HEK293T (cell line): Measurements from ENCODE around the gene DGKD.

ENCODE experiments used
- CTCF ChIA-PET: fragments of 350-600 bp; formaldehyde crosslinking; extraction: SDS; loops from one replicate; lab custom pipeline; 2021; ENCODE audit warnings: antibody characterized with exemption, inconsistent platforms; lab: Yijun Ruan, JAX
- POLR2A ChIA-PET: fragments of 350-600 bp; formaldehyde crosslinking; extraction: SDS; loops from one replicate; lab custom pipeline; 2020; ENCODE audit warnings: antibody characterized with exemption, inconsistent platforms; lab: Yijun Ruan, JAX
- DNase-seq: peaks from one replicate; pipeline ENCODE4 v3.0.0; 2012; ENCODE audit warnings: mixed read lengths; ENCODE audit errors: extremely low spot score
- ARNT ChIP-seq: fragments of 450-650 bp; IDR thresholded peaks from 2 replicates; pipeline ENCODE4 v1.6.1; 2017; ENCODE audit warnings: mild to moderate bottlenecking
- BHLHE40 ChIP-seq: fragments of 450-650 bp; IDR thresholded peaks from 2 replicates; pipeline ENCODE4 v1.6.1; 2016; ENCODE audit warnings: mild to moderate bottlenecking, moderate library complexity, borderline replicate concordance
- CTBP1 ChIP-seq: fragments of 450-650 bp; IDR thresholded peaks from 2 replicates; pipeline ENCODE4 v1.6.1; 2016; ENCODE audit warnings: borderline replicate concordance
- ELF4 ChIP-seq: fragments of 450-650 bp; IDR thresholded peaks from 2 replicates; pipeline ENCODE4 v1.6.1; 2017; ENCODE audit warnings: antibody characterized with exemption
- FOXA1 ChIP-seq: fragments of 450-650 bp; IDR thresholded peaks from 2 replicates; pipeline ENCODE4 v1.6.1; 2016; ENCODE audit warnings: mild to moderate bottlenecking
- FOXK2 ChIP-seq: fragments of 450-650 bp; IDR thresholded peaks from 2 replicates; pipeline ENCODE4 v1.6.1; 2016; ENCODE audit warnings: mild to moderate bottlenecking
- FOXM1 ChIP-seq: fragments of 450-650 bp; IDR thresholded peaks from 2 replicates; pipeline ENCODE4 v1.6.1; 2017; ENCODE audit warnings: mild to moderate bottlenecking, borderline replicate concordance
- HDGF ChIP-seq: fragments of 450-650 bp; IDR thresholded peaks from 2 replicates; pipeline ENCODE4 v1.6.1; 2017; ENCODE audit warnings: antibody characterized with exemption, borderline replicate concordance
- L3MBTL2 ChIP-seq: fragments of 450-650 bp; conservative IDR thresholded peaks from 2 replicates; pipeline ENCODE4 v1.6.1; 2016; ENCODE audit warnings: mild to moderate bottlenecking
- LEF1 ChIP-seq: fragments of 450-650 bp; IDR thresholded peaks from 2 replicates; pipeline ENCODE4 v1.6.1; 2017; ENCODE audit warnings: mild to moderate bottlenecking, borderline replicate concordance
- NFRKB ChIP-seq: fragments of 450-650 bp; IDR thresholded peaks from 2 replicates; pipeline ENCODE4 v1.6.1; 2016; ENCODE audit warnings: mild to moderate bottlenecking, moderate library complexity
- SP1 ChIP-seq: fragments of 450-650 bp; IDR thresholded peaks from 2 replicates; pipeline ENCODE4 v1.6.1; 2017
- SUZ12 ChIP-seq: fragments of 450-650 bp; IDR thresholded peaks from 2 replicates; pipeline ENCODE4 v1.6.1; 2016; ENCODE audit warnings: mild to moderate bottlenecking
- TARDBP ChIP-seq: fragments of 450-650 bp; IDR thresholded peaks from 2 replicates; pipeline ENCODE4 v1.6.1; 2016
- ZNF384 ChIP-seq: fragments of 450-650 bp; IDR thresholded peaks from 2 replicates; pipeline ENCODE4 v1.6.1; 2016
- TF ChIP-seq, protein P1 (sequence below): fragments of 450-650 bp; IDR thresholded peaks from 2 replicates; pipeline ENCODE4 v1.6.1; 2016

DGKD gene

DNA sequence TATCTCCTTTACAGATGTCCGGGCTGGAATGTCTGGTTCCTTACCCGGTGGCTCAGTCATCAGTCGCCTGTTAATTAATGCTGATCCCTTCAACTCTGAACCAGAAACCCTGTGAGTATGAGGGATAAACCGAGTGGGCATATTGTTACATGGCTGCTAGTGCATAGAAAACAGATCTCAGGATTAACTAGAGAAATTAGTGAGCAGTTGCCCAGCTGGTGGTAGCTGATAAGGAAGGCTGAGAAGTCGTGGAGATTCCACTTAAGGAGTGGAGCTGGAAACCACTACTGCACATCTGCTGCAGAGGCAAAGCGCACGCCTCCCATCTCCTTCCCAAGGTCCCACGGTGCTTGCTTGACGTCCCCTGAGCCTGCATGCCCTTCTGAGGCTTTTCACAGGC lies 97.7 kb downstream of the DGKD start:
- ChIA-PET POLR2A (no interaction called here), CTCF (interaction anchor here (0.6 kb wide), 2 partner anchors 47 to 552 kb away, joined by 3 read pairs; no protein-coding TSS in a partner anchor)
- no peak for TF ChIP-seq SP1
- TF ChIP-seq TARDBP = no peak
- no peak for TF ChIP-seq SUZ12
- TF ChIP-seq FOXA1 = no peak
- no peak for TF ChIP-seq CTBP1
- TF ChIP-seq ZNF384 = no peak
- TF ChIP-seq, protein P1, sequence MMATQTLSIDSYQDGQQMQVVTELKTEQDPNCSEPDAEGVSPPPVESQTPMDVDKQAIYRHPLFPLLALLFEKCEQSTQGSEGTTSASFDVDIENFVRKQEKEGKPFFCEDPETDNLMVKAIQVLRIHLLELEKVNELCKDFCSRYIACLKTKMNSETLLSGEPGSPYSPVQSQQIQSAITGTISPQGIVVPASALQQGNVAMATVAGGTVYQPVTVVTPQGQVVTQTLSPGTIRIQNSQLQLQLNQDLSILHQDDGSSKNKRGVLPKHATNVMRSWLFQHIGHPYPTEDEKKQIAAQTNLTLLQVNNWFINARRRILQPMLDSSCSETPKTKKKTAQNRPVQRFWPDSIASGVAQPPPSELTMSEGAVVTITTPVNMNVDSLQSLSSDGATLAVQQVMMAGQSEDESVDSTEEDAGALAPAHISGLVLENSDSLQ = no peak
- TF ChIP-seq BHLHE40 = no peak
- TF ChIP-seq ARNT = no peak
- TF ChIP-seq FOXK2 = no peak
- TF ChIP-seq L3MBTL2 = no peak
- TF ChIP-seq FOXM1 = no peak
- no peak for TF ChIP-seq HDGF
- TF ChIP-seq ELF4 = no peak
- TF ChIP-seq NFRKB = no peak
- TF ChIP-seq LEF1 = no peak
- DNase-seq = no peak

- DNase-seq = no peak
- no peak for TF ChIP-seq SUZ12
- TF ChIP-seq, protein P1 = no peak
- TF ChIP-seq SP1 = no peak
- no peak for TF ChIP-seq L3MBTL2
- TF ChIP-seq FOXM1 = no peak
- POLR2A ChIA-PET = no interaction called here
- CTCF ChIA-PET = no interaction called here
Observed at GRCh38 chr2:233453111-233453915, 99.0 kb downstream of the DGKD start.

DNA sequence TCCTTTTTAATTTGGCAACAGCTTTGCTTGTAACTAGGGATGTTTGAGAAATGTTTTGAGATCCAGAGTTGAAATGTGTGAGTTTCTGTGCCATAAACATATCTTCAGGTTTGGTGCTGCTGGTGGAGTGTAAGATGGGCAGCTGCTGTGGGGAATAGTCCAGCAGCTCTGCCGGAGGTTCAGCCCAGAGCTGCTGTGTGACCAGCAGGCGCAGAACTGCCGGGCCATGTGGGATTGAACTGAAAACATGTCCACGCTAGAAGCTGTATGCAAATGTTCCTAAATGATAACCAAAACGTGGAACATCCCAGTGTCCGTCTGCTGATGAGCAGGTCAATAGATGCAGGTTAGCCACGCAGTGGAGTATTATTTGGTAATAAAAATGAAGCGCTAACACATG lies 99.6 kb downstream of the DGKD start:
- CTCF ChIA-PET = no interaction called here
- DNase-seq = no peak
- no peak for TF ChIP-seq FOXM1
- no peak for TF ChIP-seq SUZ12
- no peak for TF ChIP-seq BHLHE40
- no peak for TF ChIP-seq SP1
- TF ChIP-seq NFRKB = no peak
- TF ChIP-seq, protein P1 = no peak
- no peak for TF ChIP-seq LEF1
- TF ChIP-seq HDGF = no peak
- TF ChIP-seq TARDBP = no peak
- TF ChIP-seq L3MBTL2 = no peak
- TF ChIP-seq ZNF384 = no peak
- TF ChIP-seq ELF4 = no peak
- no peak for TF ChIP-seq FOXK2
- no peak for TF ChIP-seq ARNT
- no peak for TF ChIP-seq CTBP1
- TF ChIP-seq FOXA1 = no peak
- POLR2A ChIA-PET = no interaction called here

- ChIA-PET POLR2A (no interaction called here), CTCF (interaction anchor here (0.6 kb wide), 1 partner anchor 47 kb away, joined by 3 read pairs; no protein-coding TSS in a partner anchor)
- TF ChIP-seq BHLHE40 (no peak), L3MBTL2 (no peak), NFRKB (no peak), FOXA1 (no peak), FOXK2 (no peak), TARDBP (no peak), ZNF384 (no peak), SP1 (no peak), SUZ12 (no peak), ARNT (no peak), LEF1 (no peak), HDGF (no peak), CTBP1 (no peak)
- TF ChIP-seq, protein P1 = no peak
- no peak for DNase-seq
Observed at GRCh38 chr2:233455006-233455405, 100.7 kb downstream of the DGKD start.

DNA sequence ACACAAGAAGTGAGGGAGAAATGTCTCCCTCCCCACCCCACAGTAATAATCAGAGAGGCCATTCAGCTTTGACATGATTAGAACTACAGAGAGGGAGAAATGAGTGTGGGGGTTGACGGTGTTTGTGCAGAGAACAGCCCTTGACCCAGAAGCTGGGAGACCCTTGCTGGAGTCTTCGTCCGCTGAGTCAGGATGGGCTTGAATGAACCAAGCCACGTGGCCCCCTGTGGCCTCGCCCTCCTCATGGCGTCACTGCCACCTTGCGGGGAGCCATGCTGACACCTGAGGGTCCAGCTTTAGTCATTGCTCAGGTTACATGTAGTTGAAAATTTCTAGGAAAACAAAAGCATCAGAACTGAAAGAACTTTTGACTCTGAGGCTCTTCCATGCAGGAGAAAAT lies 101.2 kb downstream of the DGKD start:
- DNase-seq = no peak
- CTCF ChIA-PET = no interaction called here
- TF ChIP-seq SP1 (no peak), FOXK2 (no peak), SUZ12 (no peak), CTBP1 (no peak), ELF4 (no peak), ZNF384 (no peak), FOXM1 (no peak), L3MBTL2 (no peak), BHLHE40 (no peak), FOXA1 (no peak), NFRKB (no peak), TARDBP (no peak), HDGF (no peak), ARNT (no peak), LEF1 (no peak)
- TF ChIP-seq, protein P1 = no peak
- POLR2A ChIA-PET = no interaction called here
